ENCODE measurements around the gene FNDC8.
"Not testable (repeated sequence)": the region's sequence is repeated elsewhere in the genome, so short reads cannot be mapped to it uniquely, and the experiment has no call there.

Gene FNDC8

DNA sequence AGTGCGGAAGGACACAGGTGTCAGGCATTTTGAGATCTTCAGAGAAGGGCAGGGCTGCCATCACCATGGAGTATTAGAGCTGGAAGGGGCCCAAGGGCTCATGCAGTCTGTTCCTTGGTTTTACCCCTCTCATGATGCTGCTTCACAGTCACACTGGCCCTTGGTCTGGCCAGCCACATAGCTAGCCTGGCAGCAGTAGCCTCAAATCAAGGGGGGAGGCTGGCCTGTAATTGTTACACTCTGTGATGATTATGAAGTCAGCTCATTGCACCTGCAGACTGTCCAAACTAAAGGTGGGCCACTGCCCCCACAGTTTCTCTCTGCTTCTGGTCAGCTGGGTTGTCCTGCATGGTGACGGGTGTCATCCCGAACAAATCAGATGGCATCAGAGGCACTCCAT is at the start of gene FNDC8:
Gene FNDC8, plus strand, starts transcription at position 301 of the 400 bp plus-strand sequence. Its CDS starts 79 bp downstream, at position 380.
- no peak for DNase-seq (ENCODE audit: low read depth)

GRCh38 chr17:35073183-35073790 is 48.1 kb upstream of the FNDC8 start:
- DNase-seq (ENCODE audit: low read depth): no peak

- DNase-seq (ENCODE audit: low read depth): no peak
These were observed 47.3 kb upstream of the FNDC8 start for GRCh38 chr17:35073991-35074627.

GRCh38 chr17:35074711-35075707 is 46.4 kb upstream of the FNDC8 start:
- DNase-seq (ENCODE audit: low read depth): no peak

DNA sequence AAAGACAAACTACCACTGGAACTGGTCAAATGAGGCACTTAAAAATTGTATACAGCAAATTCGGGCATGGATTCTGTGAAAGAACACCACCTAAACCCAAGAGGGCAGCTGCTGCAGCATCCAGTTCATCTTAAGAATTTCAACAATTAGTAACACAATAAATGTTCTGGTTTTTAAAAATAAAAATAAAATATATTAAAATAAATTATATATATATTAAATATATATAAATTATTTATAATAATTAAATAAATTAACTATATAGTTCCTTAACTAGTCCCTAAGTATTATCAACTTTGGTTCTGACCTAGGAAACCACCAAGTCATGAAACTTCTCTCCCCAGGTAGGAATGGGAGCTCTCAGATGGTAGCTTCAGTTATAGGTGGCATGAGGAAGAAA is 44.5 kb upstream of the FNDC8 start:
- DNase-seq (ENCODE audit: low read depth): no peak

DNA sequence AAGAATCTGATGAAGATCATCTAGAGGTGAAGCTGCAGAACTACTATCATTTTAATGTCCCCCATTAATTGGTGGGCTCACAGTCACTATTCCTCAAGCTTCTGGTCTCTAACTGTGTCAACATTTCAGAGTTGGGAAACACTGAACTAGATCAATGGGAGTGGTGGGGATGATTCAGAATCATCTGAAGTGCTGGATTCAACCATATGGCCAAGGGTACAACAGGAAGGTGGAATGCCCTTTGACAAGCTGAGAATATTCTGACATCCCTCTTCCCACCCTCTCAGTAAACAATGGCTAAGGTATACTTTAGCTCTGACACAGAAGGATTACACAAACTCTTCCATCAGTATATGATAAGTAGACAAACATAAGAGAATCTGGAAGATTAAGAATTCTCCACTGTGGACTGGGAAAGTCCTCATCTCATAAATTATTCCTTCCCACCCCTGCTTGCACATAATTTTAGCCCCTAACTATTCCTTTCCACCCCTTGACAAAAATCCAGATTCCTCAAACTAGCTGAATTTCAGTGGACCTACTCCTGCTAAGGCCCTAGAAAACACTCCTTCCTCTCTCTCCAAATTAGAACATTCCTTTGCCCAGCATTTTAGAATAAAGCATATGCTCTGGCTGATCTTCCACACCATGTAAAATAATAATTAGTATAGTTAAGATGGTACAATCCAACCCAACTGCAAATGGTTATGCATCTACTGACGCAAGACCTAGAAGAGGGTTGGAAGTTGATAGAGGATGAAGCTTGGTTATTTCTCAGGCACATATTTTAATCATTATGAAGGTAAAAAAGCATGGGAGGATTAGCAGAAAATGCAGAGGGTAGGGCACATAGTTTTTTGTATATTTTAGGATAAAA is 41.6 kb upstream of the FNDC8 start:
- DNase-seq (ENCODE audit: low read depth): no peak

GRCh38 chr17:35080536-35080935 is 40.9 kb upstream of the FNDC8 start:
- no peak for DNase-seq (ENCODE audit: low read depth)

DNA sequence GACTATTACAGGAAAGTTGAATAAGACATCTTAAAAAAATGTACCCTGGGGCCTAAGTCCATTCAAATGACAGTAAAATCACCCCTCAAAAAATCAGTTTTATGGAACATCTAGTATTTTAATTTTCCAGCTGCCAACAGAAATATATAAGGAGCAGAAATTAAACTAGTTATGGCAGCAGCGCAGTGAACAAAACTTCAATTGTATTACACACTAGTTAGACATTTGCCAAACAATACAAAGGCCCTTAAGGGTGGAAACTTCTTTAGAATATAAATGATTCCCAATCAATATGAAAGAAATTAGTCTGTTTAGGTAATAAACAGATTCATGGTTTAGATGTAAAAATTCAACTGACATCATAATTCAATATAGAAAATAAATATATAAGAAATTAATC is 39.8 kb upstream of the FNDC8 start:
- DNase-seq (ENCODE audit: low read depth): no peak

- no peak for DNase-seq (ENCODE audit: low read depth)
These were observed 39.2 kb upstream of the FNDC8 start for GRCh38 chr17:35082073-35082657.

GRCh38 chr17:35083071-35083470 is 38.3 kb upstream of the FNDC8 start:
- no peak for DNase-seq (ENCODE audit: low read depth)

- DNase-seq (ENCODE audit: low read depth): no peak
These were observed 36.4 kb upstream of the FNDC8 start for GRCh38 chr17:35084987-35085386.

GRCh38 chr17:35086164-35086563 is 35.3 kb upstream of the FNDC8 start:
- no peak for DNase-seq (ENCODE audit: low read depth)

DNA sequence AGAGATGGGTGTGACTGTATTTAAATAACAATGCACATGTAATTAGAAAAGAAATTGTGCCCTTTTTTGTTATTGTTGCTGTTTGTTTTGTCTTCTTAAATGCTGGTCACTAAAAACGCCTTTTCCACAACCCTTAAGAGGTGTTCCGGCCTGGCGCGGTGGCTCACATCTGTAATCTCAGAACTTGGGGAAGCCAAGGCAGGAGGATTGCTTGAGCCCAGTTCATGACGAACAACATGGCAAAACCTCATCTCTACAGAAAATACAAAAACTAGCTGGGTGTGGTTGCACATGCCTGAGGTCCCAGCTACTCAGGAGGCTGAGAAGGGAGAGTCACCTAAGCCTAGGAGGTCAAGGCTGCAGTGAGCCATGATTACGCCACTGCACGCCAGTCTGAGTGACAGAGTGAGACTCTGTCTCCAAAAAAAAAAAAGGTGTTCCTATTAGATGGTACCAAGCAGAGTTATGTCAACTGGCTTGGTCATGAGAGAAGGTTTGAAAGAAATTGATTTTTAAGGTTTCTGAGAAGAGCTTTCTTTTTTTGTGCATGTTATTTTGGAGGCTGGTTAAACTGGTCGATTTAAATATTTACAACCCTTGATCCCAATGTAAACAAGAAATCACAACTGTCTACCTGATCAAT is 34.4 kb upstream of the FNDC8 start:
- no peak for DNase-seq (ENCODE audit: low read depth)

DNA sequence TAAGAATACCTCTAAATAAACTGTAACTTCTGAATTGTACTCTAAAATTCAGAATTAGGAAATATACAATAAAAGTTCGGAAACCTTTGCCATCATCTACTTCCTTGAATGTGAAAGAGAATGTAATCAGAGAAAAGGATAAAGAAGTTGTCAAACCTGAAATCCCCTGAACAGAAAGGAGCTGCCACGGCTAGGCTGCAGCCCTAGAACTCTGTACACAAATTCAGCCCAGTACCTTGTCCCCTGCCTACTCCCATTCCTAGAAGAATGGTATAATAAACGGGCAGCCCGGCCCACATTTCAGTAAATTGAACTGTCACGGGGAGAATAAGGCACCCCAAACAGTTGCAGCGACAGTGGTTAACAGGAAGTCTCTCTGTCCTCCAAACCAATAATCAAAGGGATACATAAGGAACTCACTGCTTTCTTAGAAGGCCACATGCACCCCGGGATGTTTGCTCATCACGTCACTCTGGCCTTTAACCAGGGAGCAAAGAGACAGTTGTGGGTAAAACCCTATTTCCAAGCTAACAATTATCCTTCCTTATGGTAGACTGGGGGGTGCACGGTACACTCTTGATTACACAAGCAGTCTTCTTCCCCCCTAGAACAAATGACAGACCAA is 33.6 kb upstream of the FNDC8 start:
- DNase-seq (ENCODE audit: low read depth): no peak

- DNase-seq (ENCODE audit: low read depth): peak; percentile 13
These were observed 33.0 kb upstream of the FNDC8 start for GRCh38 chr17:35088356-35088880.

DNA sequence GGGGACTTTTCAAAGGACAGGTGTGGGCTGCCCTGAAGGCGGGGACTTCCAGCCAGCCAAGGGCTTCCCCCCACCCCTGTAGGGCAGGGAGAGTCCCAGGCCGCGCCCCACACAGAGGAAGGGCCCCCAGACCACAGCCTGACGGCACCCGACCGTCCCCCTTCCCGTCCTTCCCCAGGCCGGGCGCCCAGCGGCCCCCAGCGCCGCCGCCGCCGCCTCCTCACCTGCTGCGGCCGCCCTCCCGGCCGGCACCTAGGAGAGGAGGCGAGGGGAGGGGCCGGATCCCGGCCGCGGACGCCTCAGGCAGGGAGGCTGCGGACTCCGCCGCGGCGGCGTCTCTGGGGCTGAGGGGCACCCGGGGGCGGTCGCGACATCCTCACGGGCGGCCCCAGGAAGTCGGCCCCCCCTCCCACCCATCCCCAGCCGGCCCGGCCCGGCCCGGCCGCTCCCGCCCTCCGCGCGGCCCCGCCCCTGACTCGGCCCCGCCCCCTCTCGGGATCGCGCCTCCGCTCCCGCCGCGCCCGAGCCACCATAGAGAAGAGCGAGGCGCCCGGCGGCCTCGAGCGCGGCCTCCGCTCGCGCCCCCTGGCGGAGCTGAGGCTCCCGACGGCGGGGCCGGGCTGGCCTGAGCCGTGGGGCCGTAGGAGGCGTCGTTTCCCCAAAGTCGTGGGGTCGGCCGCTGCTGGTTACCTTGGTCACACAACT is 32.4 kb upstream of the FNDC8 start:
- DNase-seq (ENCODE audit: low read depth): peak; percentile 86

DNA sequence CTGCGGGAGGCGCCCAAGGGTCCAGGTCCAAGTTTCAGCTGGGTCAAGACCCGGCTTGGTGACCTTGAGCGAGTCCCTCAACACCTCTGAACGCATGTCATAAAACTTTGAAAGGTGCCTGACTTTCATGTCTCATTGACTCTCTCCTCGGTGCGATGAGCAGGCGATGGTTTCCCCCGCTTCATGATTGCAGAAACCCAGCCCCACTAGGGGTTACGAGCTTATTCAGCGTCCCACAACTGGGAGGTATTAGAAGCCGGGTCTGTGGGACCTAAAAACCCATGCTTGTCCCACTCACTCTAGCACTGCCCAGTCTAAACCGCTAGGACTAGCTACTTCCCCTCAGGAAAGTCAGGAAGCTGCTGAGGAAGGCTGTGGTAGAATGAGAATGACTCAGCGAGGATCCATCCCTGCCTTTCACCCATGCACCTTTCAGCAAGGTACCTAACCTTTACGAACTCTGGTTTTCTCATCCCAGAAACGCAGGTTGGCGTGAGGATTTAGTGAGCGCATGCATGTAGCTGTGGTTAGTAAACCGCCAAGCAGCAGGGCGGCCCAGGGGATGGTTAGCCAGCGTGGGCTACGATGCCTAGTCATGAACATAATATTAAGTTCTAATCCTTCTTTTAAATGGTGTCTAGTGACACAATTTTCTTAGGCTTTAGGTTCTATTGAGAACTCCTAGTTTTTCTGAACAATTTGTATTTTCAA is 31.7 kb upstream of the FNDC8 start:
- no peak for DNase-seq (ENCODE audit: low read depth)

- DNase-seq (ENCODE audit: low read depth): not testable (repeated sequence)
These were observed 30.7 kb upstream of the FNDC8 start for GRCh38 chr17:35090707-35091106.

GRCh38 chr17:35094902-35095301 is 26.5 kb upstream of the FNDC8 start:
- DNase-seq (ENCODE audit: low read depth): no peak

Measured in stimulated activated CD8-positive, alpha-beta memory T cell treated with anti-CD3 and anti-CD28 coated beads, Interleukin-12 subunit alpha, Interleukin-12 subunit beta, amount 100 ng/mL, for 4 hours (primary cell).